ENCODE measurements around the gene VAPA.

VAPA gene

DNA sequence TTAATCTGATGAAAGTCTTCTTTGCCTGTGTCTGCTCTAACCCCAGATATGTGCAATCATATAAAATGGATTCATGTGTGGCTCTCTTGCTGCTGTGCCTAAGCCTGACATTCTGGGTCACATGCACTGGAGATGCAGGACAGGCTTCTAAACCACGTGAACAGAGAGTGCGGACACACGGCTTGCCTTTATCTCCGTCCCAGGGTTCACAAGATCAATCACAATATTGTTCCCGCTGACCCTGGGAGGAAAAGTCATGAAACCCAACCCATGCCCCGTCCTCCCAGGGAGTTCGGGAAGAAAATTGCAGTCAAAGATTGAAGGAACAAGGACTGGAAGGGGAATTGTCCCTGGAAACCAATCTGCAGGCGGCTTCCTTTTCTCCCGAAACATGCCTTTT, 74.8 kb downstream of the VAPA start:
- H3K4me3 ChIP-seq (replicated peaks; ENCODE audit: insufficient read depth, low read length) = no peak overlapping the region
- H3K27me3 ChIP-seq (ENCODE audit: insufficient read depth, poor library complexity, severe bottlenecking) = no peaks in the 10 kb centered on the region
- TF ChIP-seq POLR2AphosphoS5 (IDR thresholded peaks at IDR 0.05; ENCODE audit: low read depth) = no peak
- no peak for TF ChIP-seq SPI1 (IDR thresholded peaks at IDR 0.05; ENCODE audit: borderline replicate concordance, low read depth)
- TF ChIP-seq, protein P1, sequence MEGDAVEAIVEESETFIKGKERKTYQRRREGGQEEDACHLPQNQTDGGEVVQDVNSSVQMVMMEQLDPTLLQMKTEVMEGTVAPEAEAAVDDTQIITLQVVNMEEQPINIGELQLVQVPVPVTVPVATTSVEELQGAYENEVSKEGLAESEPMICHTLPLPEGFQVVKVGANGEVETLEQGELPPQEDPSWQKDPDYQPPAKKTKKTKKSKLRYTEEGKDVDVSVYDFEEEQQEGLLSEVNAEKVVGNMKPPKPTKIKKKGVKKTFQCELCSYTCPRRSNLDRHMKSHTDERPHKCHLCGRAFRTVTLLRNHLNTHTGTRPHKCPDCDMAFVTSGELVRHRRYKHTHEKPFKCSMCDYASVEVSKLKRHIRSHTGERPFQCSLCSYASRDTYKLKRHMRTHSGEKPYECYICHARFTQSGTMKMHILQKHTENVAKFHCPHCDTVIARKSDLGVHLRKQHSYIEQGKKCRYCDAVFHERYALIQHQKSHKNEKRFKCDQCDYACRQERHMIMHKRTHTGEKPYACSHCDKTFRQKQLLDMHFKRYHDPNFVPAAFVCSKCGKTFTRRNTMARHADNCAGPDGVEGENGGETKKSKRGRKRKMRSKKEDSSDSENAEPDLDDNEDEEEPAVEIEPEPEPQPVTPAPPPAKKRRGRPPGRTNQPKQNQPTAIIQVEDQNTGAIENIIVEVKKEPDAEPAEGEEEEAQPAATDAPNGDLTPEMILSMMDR (IDR thresholded peaks at IDR 0.05; ENCODE audit: insufficient read depth, low read length) = no peak
- TF ChIP-seq, protein P2, sequence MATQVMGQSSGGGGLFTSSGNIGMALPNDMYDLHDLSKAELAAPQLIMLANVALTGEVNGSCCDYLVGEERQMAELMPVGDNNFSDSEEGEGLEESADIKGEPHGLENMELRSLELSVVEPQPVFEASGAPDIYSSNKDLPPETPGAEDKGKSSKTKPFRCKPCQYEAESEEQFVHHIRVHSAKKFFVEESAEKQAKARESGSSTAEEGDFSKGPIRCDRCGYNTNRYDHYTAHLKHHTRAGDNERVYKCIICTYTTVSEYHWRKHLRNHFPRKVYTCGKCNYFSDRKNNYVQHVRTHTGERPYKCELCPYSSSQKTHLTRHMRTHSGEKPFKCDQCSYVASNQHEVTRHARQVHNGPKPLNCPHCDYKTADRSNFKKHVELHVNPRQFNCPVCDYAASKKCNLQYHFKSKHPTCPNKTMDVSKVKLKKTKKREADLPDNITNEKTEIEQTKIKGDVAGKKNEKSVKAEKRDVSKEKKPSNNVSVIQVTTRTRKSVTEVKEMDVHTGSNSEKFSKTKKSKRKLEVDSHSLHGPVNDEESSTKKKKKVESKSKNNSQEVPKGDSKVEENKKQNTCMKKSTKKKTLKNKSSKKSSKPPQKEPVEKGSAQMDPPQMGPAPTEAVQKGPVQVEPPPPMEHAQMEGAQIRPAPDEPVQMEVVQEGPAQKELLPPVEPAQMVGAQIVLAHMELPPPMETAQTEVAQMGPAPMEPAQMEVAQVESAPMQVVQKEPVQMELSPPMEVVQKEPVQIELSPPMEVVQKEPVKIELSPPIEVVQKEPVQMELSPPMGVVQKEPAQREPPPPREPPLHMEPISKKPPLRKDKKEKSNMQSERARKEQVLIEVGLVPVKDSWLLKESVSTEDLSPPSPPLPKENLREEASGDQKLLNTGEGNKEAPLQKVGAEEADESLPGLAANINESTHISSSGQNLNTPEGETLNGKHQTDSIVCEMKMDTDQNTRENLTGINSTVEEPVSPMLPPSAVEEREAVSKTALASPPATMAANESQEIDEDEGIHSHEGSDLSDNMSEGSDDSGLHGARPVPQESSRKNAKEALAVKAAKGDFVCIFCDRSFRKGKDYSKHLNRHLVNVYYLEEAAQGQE (IDR thresholded peaks at IDR 0.05; ENCODE audit: insufficient replicate concordance, low read depth) = no peak
- TF ChIP-seq GABPA (IDR thresholded peaks at IDR 0.05; ENCODE audit: low read depth) = no peak
- DNase-seq (ENCODE audit: low read depth in 1 of 2, low spot score in 1 of 2) = no peak
- H3K27ac ChIP-seq (replicated peaks) = no peak overlapping the region

DNA sequence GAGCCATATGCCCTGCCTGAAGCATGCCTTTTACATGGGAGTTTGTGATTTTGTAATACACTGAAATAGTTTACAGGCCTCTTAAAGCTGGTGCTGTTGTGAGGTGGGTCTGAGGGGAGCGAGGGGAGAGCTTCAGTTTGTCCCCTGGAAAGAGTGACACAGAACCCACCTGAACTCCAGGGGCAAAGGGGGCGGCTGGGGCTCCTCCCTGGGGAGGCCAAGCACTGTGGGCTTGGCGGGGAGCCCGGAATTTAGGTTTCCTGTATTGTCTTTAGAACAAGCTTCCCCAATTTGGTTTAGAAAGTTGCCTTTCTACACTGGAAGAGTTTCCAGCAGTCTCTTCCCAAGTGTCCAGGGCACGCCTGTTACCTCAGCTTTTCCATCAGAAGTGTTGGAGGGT, 75.7 kb downstream of the VAPA start:
- DNase-seq (ENCODE audit: low read depth in 1 of 2, low spot score in 1 of 2) = peak in 1 of 2 experiments; percentile 43
- TF ChIP-seq GABPA (IDR thresholded peaks at IDR 0.05; ENCODE audit: low read depth) (no peak), SPI1 (IDR thresholded peaks at IDR 0.05; ENCODE audit: borderline replicate concordance, low read depth) (no peak; the same call in 1 of the 2 replicates), POLR2AphosphoS5 (IDR thresholded peaks at IDR 0.05; ENCODE audit: low read depth) (no peak)
- TF ChIP-seq, protein P2 (IDR thresholded peaks at IDR 0.05; ENCODE audit: insufficient replicate concordance, low read depth) = no peak
- TF ChIP-seq, protein P1 (IDR thresholded peaks at IDR 0.05; ENCODE audit: insufficient read depth, low read length) = no peak
- H3K27ac ChIP-seq (replicated peaks) = no peak overlapping the region
- no peaks in the 10 kb centered on the region for H3K27me3 ChIP-seq (ENCODE audit: insufficient read depth, poor library complexity, severe bottlenecking)
- H3K4me3 ChIP-seq (replicated peaks; ENCODE audit: insufficient read depth, low read length) = no peak overlapping the region

DNA sequence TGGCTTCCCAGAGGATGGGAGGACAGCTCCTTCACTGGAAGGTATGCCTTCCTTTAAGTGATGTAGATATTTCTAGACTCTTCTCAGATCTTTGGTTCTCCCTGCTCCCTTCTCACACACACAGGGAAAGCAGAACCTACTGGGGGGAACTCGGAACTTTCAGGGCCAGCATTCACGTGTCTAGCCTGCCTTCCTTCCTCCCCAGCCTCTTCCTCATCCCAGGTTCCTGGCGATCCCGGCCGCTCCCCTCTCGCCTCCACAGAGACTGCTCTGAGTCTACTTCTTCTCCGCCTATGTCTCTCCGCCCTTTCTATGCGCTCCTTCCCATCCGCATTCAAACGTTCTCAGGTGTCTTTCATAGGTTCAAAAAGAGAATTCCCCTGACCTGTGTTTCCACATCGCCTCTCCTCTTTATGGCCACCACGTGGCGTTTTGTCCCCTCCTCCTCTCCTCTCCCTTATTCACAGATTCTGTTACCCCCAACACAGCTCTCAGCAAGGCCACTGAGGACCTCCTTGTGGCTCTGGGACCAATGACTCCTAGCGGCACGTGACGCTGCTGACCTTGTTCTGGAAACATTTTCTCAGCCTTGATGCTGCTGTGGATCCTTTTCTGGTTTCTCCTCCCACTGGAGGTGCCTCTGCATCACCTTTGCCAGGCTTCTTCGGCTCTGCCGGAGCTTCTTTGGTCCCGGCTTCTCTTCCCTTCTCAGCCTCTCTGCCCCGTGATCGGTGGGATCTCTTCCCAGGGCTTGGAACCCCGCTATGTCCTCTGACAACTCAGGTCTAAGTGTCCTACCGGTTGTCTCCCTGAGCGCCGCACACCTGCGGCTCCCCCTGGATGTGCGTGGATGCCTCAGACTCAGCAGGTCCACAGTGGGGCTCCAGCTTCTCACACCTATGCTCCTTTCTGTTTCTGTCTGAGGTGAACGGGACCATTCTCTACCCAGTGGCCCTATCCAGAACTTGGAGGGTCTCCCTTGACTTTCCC, 77.5 kb downstream of the VAPA start:
- no peak for TF ChIP-seq SPI1 (IDR thresholded peaks at IDR 0.05; ENCODE audit: borderline replicate concordance, low read depth)
- TF ChIP-seq GABPA (IDR thresholded peaks at IDR 0.05; ENCODE audit: low read depth) = no peak
- TF ChIP-seq, protein P2 (IDR thresholded peaks at IDR 0.05; ENCODE audit: insufficient replicate concordance, low read depth) = no peak
- TF ChIP-seq, protein P1 (IDR thresholded peaks at IDR 0.05; ENCODE audit: insufficient read depth, low read length) = no peak
- TF ChIP-seq POLR2AphosphoS5 (IDR thresholded peaks at IDR 0.05; ENCODE audit: low read depth) = no peak
- DNase-seq (ENCODE audit: low read depth in 1 of 2, low spot score in 1 of 2) = peak in 1 of 2 experiments; percentile 30
- Histone ChIP-seq H3K4me3 (replicated peaks; ENCODE audit: insufficient read depth, low read length) (no peak overlapping the region), H3K27me3 (ENCODE audit: insufficient read depth, poor library complexity, severe bottlenecking) (no peaks in the 10 kb centered on the region), H3K27ac (replicated peaks) (no peak overlapping the region)
